ENCODE results near the gene MED15. TPM values are rescaled to one million over a fixed set of nuclear protein-coding genes. Genes with fewer than 3 reads are reported as not detected.
A peak's percentile ranks its signal among the peaks of the same experiment; 100 is the strongest.

Gene MED15
- total RNA-seq, 1 donor from 2014 or later = 11.4 TPM

DNA sequence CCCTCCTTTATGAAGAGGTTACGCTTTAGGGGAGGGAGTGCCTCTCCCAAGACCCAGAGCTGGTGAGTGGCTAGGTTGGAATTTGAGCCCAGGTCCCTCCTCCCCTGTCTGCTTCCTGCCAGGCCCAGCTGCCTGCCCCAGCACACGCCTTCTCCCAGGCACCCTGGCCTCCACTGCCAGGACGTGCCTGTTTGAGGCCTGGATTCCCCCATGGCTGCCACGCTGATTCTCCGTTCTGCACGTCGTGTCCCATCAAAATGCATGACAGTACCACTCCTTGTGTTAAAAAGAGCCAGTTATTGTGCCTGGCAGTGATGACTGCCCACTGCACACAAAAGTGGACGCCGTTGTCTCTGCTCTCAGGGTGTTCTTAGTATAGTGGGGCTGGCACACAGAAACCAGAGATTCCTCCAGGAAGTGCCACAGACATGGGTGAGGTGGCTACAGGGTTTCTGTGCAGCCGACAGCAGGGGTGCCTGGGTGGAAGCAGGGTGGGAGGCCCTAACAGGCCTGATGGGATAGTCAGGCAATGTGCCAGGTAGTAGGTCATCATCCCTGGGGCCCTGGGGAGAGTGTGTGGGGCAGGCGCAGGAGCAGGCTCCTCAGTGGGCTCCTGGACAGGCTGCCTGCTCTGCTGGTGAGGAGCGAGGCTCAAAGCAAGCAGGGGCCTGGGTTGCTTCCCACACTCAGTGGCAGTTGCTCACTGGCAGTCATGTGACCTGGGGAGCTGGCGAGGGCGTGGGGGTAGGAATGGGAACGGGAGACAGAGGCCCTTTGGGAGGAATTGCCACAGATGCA lies 24.2 kb downstream of the MED15 start:
- H3K4me3 ChIP-seq = no peak overlapping the region
- H3K36me3 ChIP-seq = no peaks in the 10 kb centered on the region
- H3K9ac ChIP-seq = no peak overlapping the region
- no peaks in the 10 kb centered on the region for H3K27me3 ChIP-seq
- peaks cover 4% of the 10 kb centered on the region for H3K9me3 Mint-ChIP-seq
- H3K27ac ChIP-seq = peak overlapping the region; percentile 33
- peak; percentile 70 for DNase-seq (ENCODE audit: low spot score)
- peaks cover 38% of the 10 kb centered on the region for H4K20me1 ChIP-seq (ENCODE audit: low read depth)
- TF ChIP-seq EZH2 (IDR thresholded peaks at IDR 0.05) (no peak), CTCF (IDR thresholded peaks at IDR 0.05) (no peak), EZH2phosphoT487 (IDR thresholded peaks at IDR 0.05) (no peak)
- H3F3A ChIP-seq (ENCODE audit: low read depth) = peaks cover 9% of the 10 kb centered on the region
- no peak overlapping the region for H3K4me3 Mint-ChIP-seq
- no peaks in the 10 kb centered on the region for H3K9me3 ChIP-seq (ENCODE audit: low read depth)
- no peak overlapping the region for H2AFZ ChIP-seq (replicated peaks)
- H3K27ac Mint-ChIP-seq = peak overlapping the region; percentile 79
- peaks cover 71% of the 10 kb centered on the region for H3K79me2 ChIP-seq (ENCODE audit: low read depth)
- H3K4me1 Mint-ChIP-seq = peaks cover 27% of the 10 kb centered on the region
- H3K4me2 ChIP-seq = peak overlapping the region; percentile 23
- H3K36me3 Mint-ChIP-seq = peaks cover 16% of the 10 kb centered on the region
- peaks cover 33% of the 10 kb centered on the region for H3K4me1 ChIP-seq
- H3K27me3 Mint-ChIP-seq (ENCODE audit: insufficient read depth, low read depth) = no peaks in the 10 kb centered on the region

DNA sequence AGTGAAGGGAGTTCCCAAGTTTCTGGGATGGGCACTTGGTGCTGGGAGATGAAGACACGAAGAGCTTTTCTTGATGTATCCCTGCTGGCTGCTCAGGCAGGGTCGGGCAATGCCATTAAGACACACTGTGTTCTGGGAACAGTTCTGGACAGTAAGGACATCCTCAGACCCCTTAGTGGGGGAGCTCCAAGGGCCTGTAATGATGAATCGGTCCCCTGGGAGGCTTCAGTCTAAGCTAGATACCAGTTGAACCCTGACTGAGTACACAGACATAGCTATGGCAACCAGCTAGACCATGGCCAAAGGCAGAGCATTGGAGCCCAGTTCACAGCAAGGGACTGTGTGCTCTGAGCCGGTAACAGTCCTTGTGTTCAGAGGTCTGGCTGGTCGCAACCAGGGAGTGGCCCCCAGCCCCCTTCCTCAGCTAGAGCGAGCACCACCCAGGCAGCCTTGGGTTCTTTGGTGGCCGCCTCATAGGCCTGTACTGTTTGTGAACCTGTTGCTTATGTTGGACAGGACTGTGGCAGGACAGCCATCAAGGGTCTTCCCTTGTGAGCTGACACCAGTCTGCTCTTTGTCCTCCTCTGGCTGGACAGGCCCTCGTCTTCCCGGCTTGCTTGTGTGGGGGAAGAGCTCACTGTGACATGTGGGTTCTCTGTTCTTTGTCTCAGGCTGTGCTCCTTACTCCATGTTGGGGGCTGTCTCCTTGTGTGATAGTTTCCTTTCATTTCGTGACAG lies 25.0 kb downstream of the MED15 start:
- TF ChIP-seq EZH2 (IDR thresholded peaks at IDR 0.05) = no peak
- Histone ChIP-seq H3K27ac (peak overlapping the region; percentile 79), H3K79me2 (ENCODE audit: low read depth) (peaks cover 70% of the 10 kb centered on the region), H3K4me3 (no peak overlapping the region), H3F3A (ENCODE audit: low read depth) (peaks cover 9% of the 10 kb centered on the region), H3K4me2 (peak overlapping the region; percentile 11), H3K9me3 (ENCODE audit: low read depth) (no peaks in the 10 kb centered on the region), H3K4me1 (peaks cover 32% of the 10 kb centered on the region), H3K36me3 (no peaks in the 10 kb centered on the region), H4K20me1 (ENCODE audit: low read depth) (peaks cover 38% of the 10 kb centered on the region), H2AFZ (replicated peaks) (no peak overlapping the region), H3K27me3 (no peaks in the 10 kb centered on the region), H3K9ac (no peak overlapping the region)
- DNase-seq (ENCODE audit: low spot score) = peak; percentile 37
- Mint-ChIP-seq H3K4me3 (no peak overlapping the region), H3K36me3 (peaks cover 17% of the 10 kb centered on the region), H3K4me1 (peaks cover 27% of the 10 kb centered on the region), H3K27me3 (ENCODE audit: insufficient read depth, low read depth) (no peaks in the 10 kb centered on the region), H3K9me3 (peaks cover 4% of the 10 kb centered on the region), H3K27ac (peak overlapping the region; percentile 74)

DNA sequence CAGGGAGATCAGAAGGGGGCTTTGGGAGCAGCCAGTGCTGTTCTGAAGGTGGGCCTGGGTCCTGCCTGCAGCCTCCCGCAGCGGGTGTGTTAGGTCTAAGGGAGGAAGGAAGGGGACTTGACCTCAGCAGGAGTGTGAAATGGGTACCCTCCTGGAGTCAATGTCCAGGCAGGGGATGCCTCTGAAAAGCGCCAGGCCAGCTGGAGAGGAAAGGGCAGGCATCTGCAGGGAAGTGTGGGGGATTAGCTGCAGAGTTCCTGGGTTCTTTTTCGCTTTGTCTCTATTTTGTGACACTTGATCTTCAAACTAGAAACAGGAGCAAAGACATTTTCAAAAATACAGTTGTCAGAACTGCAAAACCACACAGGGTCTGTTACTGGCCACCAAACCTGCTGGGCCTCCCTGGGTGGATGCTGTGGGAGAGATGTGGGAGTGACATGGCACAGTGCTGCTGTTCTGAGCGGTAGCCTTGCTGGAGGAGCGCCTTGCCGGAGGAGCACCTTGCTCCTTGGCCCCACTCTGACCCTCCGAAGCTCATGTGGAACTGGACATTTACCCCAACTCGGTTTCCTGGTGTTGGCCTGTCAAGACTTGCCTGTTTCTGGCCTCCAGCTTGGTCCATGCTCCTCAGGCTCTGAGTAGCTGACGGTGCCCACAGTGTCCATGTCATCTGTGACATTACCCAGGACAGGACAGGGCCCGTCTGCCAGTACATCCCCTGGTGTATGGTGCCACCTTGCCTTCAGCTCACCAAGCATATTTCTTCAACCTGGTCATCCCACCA lies 25.9 kb downstream of the MED15 start:
- no peak for DNase-seq (ENCODE audit: low spot score)
- Histone ChIP-seq H3K4me3 (no peak overlapping the region), H3K36me3 (no peaks in the 10 kb centered on the region), H3K27me3 (no peaks in the 10 kb centered on the region), H3K79me2 (ENCODE audit: low read depth) (peaks cover 61% of the 10 kb centered on the region), H2AFZ (replicated peaks) (no peak overlapping the region), H3K9me3 (ENCODE audit: low read depth) (no peaks in the 10 kb centered on the region), H3F3A (ENCODE audit: low read depth) (peaks cover 9% of the 10 kb centered on the region), H4K20me1 (ENCODE audit: low read depth) (peaks cover 38% of the 10 kb centered on the region), H3K4me2 (peak overlapping the region; percentile 11), H3K27ac (no peak overlapping the region), H3K4me1 (peaks cover 32% of the 10 kb centered on the region), H3K9ac (no peak overlapping the region)
- peak overlapping the region; percentile 74 for H3K27ac Mint-ChIP-seq
- H3K36me3 Mint-ChIP-seq = peaks cover 17% of the 10 kb centered on the region
- H3K4me3 Mint-ChIP-seq = no peak overlapping the region
- no peaks in the 10 kb centered on the region for H3K9me3 Mint-ChIP-seq
- H3K4me1 Mint-ChIP-seq = peaks cover 27% of the 10 kb centered on the region
- no peaks in the 10 kb centered on the region for H3K27me3 Mint-ChIP-seq (ENCODE audit: insufficient read depth, low read depth)
- TF ChIP-seq CTCF (IDR thresholded peaks at IDR 0.05) = no peak
- TF ChIP-seq EZH2phosphoT487 (IDR thresholded peaks at IDR 0.05) = no peak

All from neural progenitor cell (in vitro differentiated cells).